HT-29 (cell line): ENCODE measurements around the gene DBX1. TPM values are rescaled to one million over a fixed set of nuclear protein-coding genes. Genes with fewer than 3 reads are reported as not detected.
"Not testable (repeated sequence)": the region's sequence is repeated elsewhere in the genome, so short reads cannot be mapped to it uniquely, and the experiment has no call there.

Experiments used
- DNase-seq: peaks from one replicate; pipeline ENCODE4 v3.0.0-alpha.2; 2015; ENCODE audit warnings: low spot score
- total RNA-seq: library from RNA; depleted of rRNA; stranded (reverse); fragments of >200 nt; shearing (Covaris generic); gene quantifications from 2 replicates; pipeline ENCODE4 v1.2.3, GENCODE V29; 2014; rRNA removed

The DBX1 gene
- not detected in 2 replicates for total RNA-seq

- DNase-seq: no peak
These were observed at the start of gene DBX1 for GRCh38 chr11:20160425-20161229. DBX1 (minus strand) TSS chr11:20160475; CDS start chr11:20160324, 151 bp downstream.

DNA sequence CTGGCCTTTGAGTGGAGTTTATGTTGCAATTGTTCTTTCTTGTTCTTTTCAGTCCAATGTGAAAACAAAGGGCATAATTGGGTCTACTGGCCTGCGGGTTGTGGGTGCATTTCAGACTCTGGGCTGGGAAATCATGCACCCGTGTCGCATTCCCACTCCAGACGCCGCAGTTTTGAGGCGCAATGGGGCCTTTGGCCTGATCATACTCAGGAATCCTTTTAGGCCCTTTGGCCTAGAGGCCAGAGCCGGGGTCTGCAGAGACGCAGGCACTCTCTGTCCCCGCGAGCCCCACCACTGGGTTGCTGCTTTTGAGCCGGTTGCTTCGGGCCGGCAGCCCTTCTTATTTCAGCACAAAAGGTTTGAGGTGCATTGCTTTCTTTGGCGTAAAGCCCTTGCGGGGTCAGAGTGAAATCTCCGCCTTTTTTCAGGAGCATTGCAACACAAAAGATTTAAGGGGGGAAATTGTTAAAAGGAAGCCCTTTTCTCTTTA lies 48.4 kb upstream of the DBX1 start:
- DNase-seq: no peak

DNA sequence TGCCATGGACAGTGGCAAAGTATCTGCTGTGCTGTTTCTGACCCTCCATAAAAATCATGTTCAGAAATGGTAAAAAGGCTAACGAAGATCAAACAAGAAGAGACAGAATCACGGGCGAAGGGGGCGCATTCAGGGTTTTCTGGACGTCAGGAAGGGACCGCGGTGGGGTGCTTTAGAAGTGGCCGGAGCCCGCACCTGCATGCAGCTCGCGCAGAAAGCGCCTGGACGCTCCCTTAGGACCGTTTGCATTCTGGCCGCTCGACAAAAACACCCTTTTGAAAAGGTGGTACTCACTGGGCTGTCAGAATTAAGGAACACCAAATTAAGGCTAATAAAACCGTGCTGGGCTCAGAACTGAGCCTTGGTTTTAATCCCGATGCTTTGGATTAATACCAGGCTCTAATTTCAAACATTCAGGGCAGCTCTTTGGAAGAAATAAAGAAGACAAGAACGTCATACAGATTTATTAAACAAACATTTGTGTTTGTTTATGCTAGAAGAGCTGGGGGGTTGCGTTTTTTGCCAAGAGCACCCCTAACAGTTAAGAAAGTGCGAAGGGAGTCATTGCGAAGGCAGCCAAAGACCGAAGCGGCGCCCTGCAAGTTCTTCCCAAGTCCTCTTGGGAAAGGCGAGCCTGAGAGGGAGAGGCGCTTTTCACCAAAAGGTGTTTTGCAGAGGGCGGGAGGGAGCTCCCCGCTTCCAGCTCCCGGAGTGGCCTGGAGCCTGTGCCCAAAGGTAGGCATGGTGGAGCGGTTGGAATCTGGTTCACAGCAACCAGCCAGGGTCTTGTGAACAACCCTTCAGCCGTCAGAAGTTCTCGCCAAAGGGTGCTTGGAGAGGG lies 47.7 kb upstream of the DBX1 start:
- no peak for DNase-seq

DNA sequence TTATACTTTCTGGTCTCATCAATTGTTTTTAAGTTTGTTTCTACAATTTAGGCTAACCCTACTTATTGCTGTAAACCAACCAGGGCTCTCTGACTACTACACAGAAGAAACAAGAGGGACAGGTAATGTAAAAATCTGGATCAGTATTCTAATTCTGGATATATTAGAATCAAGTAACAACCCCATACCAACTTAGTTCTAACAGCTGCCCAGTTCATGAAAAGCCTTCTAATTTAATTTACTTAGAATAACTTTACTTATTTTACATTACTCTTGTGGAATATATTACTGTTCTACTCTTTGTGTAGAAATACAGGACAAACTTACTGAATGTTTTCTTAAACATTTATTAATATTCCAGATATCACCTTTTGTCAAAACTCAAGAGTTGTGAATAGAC lies 45.5 kb upstream of the DBX1 start:
- no peak for DNase-seq

DNA sequence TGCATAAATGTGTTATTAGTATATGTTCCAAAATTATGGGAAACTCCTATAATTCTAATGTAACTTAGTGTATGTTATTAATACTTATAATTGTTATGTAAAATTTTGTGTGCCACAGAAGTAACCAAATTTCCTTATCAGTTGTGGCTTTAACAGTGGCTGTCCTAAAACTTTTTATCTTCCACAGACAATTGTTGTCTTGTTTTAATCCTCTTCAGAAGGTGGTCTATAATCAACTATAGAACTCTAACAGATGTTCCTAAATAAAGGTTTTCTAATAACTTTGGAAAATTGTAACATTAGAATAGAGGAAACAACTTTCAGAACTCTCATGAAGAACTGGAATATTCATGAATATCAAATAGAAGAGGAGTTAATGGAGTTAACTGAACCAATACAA lies 44.4 kb upstream of the DBX1 start:
- no peak for DNase-seq

DNA sequence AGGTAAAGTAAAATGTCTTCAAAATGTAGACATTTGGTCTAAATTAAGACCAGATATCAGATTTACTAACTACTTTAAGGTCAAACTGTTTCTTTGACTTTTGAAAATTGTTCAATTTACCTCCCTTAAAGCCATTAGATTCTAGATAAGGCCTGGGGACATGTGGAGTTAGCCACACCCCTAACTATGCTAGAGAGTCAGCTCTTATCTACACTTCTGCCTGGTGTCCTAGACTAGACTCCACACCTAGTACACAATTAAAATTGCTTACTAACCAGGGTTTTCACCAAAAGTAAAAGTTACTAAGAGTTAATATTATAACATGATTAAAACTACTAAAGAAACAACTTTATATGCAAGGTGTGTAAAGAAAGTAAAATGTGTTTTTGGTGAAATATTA lies 43.6 kb upstream of the DBX1 start:
- no peak for DNase-seq

DNA sequence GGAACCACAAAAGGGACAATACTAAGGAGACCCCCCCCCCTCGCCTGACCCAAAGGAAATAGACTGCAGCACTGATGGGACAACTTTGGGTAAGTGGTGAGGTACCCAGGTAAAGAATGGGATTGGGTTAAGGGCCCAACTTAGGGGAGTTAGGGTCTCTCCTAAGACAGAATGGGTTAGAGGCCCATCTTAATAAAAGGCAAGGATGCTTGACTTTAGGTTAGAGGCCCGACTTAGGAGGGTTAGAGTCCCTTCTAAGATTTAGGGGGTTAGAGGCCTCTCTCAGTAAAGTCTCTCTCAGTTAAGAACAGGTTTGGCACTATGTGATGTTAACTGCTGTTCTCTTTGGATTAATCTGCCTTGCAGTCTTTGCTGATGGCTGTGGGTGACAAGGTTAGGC lies 41.0 kb upstream of the DBX1 start:
- no peak for DNase-seq

DNA sequence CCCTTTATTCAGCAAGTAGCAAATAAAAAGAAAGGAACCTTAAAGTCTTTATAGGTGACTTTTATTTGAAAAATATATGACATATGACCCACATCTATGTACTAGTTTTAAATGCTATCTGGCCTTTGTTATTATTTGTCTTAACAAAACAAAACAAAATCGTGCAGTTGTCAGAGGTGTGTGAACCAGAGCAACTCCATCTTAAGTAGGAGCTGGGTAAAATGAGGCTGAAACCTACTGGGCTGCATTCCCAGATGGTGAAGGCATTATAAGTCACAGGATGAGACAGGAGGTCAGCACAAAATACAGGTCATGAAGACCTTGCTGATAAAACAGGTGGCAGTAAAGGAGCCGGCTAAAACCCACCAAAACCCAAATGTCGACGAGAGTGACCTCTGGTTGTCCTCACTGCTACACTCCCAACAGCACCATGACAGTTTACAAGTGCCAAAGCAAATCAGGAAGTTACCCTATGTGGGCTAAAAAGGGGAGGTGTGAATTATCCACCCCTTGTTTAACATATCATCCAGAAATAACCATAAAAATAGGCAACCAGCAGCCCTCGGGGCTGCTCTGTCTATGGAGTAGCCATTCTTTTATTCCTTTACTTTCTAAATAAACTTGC lies 40.2 kb upstream of the DBX1 start:
- DNase-seq: not testable (repeated sequence)

- no peak for DNase-seq
These were observed 37.6 kb upstream of the DBX1 start for GRCh38 chr11:20197881-20198280.

GRCh38 chr11:20194470-20194869 lies 34.2 kb upstream of the DBX1 start:
- DNase-seq: no peak

DNA sequence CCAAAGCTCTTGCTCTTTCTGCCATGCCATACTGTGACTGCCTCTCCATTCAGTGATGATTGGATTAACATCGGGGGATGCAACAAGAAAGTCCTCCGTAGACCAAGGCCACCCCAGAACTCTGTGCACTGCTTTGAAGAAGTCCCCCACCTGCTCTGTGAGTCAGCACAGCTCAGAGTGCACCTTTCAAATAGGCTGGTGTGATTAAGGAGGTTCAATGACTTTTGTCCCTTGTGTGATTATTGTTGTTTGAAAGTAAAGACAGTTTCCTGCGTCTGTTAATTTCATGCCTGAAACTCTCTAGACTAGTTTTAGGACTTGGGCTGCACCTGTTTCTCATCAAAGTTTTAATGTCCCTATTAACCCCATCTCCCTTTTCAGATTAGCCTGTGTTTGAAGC lies 33.0 kb upstream of the DBX1 start:
- no peak for DNase-seq

DNA sequence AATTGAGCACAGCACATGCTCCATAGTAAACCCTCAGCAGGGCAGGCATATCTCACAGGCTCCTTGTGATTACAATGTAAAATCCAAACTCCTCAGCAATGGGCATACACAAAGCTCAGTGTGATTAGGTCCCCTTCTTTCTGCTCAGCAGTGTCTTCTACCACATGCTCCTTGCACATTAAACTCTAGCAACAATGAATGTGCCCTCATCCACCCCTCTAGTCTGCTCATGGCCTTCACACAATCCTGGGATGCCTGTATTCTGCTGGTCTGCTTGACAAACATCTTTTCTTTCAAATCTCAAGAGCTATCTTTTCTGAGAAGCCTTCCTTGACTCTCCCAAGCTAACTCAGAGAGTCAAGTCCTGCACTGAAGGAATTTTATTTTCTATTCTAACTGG lies 32.4 kb upstream of the DBX1 start:
- no peak for DNase-seq

GRCh38 chr11:20192151-20192550 lies 31.9 kb upstream of the DBX1 start:
- no peak for DNase-seq

GRCh38 chr11:20178976-20179375 lies 18.7 kb upstream of the DBX1 start:
- DNase-seq: no peak

- DNase-seq: no peak
These were observed 16.9 kb upstream of the DBX1 start for GRCh38 chr11:20177136-20177535.

DNA sequence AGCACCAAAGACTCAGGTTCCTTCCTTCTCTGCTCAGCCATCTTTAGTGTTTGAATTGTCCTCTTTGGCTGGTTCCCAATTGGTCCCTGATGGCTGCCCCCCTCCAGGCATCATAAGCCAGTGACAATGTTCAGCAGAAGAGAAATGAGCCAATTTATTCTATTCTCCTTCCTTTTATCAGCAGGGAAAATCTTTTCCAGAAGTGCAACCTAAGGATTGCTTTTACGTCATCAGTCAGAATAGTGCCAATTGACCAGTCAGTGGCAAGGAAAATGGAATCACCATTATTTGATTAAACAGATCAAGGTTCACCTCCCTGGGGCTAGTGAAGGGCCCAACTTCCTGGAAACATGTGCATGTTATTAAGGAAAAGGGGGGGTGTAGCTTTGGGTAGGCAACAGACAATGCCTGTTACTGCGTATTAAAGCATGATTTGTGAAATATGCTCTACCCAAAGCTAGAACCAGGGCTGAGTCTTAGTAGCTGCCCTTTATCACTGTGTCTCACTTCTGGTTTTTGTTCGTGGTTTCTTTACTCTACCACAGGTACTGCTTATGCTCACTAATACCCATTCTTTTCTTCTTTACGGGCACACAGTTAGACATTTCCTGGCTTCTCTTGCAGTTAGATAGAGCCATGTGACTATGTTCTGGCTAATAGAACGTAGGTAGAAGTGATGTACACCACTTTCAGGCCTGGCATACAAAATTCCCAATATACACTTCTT lies 12.6 kb upstream of the DBX1 start:
- no peak for DNase-seq

DNA sequence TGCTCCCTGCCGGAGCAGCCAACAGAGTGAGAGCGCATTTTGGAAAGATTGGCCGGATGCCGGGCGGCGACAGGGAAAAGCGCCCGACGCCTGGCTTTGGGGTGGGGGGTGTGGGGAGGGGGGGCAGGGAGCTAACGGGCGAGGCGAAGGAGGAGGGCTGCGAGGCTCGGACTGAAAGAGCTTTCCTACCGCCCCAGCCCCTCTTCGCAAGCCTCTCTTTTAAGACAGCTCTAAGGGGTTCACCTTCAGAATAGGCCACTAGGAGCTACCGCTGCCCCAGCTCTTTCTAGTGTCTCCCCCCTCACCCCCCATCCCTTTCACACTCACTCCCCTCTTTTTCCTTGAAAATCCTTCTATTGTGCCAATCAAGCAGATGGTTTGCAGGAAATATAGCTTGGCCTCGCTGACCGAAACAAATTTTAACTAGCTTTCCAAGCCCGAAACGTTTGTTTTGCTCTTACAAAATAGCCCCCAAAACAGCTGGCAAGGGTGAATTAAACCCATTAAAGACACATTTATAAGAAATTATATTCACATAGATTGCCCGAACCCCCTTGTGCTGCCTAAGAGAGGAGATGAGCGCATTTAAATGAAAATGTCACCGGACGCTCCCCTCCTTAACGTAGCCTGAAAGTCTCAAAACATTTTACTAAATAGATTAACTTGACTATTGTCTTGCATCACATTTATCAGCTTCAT lies 3.7 kb upstream of the DBX1 start:
- no peak for DNase-seq

DNA sequence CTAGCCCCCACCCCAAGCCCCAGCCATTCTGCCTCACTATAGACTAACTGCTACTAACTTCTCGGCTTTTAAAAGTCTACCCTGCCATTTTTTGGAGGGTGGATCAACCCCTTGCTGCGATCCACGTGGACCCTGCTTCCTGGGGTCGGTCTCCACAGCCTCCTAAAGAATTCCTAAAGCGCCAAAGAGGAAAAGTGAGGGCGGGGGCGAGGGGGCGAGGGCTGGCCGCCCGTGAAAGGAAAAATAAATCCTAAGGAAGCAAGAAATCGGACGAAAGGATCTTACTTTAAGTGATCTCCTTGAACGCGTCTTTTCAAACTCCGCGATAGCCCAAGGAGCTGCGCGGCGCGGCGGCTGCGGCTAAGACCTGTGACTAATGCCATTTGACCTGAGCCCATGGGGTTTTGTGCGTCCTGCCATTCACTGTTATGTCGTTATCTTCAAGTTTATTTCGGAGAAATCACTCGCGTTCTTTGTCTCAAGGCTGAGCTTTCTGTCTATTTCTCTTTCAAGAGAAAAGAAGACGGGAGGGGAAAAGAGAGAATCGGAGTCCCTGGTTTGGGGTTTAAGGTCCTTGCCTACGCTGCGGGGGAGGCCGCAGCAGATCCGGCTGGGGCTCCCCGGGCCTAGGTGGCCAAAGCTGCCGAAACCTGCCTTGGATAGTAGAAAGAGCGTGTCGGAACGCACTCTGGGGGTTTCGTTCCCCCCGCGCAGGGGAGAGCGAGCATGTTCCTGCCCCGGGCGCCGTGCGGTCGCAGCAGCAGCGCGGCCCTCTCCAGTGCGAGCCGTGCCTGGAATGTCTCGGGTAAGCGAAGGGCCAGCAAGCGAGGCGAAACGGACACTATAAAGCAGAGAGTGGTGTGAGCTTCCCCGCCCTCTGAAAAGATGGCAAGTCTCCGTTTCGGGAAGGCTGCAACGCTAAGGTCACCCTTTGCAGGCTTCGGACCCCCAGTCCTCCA lies 2.8 kb upstream of the DBX1 start:
- no peak for DNase-seq

DNA sequence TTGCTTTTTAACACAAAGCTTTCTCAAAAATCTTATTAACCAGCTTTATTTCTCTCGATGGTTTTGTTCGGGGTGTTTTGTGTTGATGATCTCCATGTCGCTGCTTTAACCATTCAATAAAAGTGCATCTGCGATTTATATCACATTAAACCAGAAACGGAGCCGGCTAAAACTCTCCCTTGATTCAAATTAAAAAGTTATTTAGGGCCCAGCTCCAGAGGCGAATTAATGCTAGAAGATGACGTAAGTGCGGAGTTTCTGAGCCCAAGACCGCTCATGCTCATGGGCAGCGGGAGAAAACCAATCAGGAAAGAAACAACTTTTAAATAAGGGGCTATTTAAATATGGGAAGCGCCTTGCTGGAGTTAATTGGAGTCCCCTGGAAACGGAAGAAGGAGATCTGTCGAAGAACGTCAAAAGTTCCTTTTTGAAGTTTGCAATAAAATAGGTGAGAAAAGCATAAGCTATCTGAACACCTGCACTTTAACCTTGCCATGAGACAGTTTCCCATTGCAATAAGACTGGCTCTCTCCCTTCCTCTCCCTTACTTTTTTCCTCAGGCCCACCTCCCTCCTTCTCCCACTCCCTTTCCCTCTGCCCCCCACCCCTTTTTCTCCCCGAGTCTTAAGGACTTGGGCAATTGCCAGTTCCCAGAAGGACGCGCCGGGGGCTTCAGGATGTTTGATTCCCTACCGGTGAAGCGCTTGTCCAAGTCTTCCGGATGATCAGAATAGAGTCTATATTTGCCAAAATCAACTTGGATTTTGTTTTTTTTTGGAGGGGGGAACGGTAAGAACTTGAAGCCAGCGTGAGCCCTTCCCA lies 1.9 kb upstream of the DBX1 start:
- DNase-seq: no peak
